Large intestine (tissue), 3 donors: ENCODE results near the gene PKHD1. TPM values are rescaled to one million over a fixed set of nuclear protein-coding genes. Genes with fewer than 3 reads are reported as not detected.
"Not testable (repeated sequence)": the region's sequence is repeated elsewhere in the genome, so short reads cannot be mapped to it uniquely, and the experiment has no call there.

Experiments
- DNase-seq, 2 donors: peaks; one replicate each; pipeline versions ENCODE4 v3.0.0 to v3.0.0-alpha.2; 2013
- H3K27ac ChIP-seq: one replicate; pipeline ENCODE4 v1.5.1; 2013; ENCODE audit warnings: low read length
- H3K27me3 ChIP-seq: 2 replicates; pipeline ENCODE4 v1.6.1; 2013; ENCODE audit warnings: low read length; ENCODE audit not compliant: control insufficient read depth, insufficient read depth
- H3K36me3 ChIP-seq: 2 replicates; pipeline ENCODE4 v1.6.1; 2013; ENCODE audit warnings: low read length; ENCODE audit not compliant: control insufficient read depth, insufficient read depth
- H3K4me1 ChIP-seq: one replicate; pipeline ENCODE4 v1.6.1; 2013; ENCODE audit warnings: low read length; ENCODE audit not compliant: control insufficient read depth, insufficient read depth
- H3K4me3 ChIP-seq: one replicate; pipeline ENCODE4 v1.5.1; 2013; ENCODE audit warnings: low read length
- H3K9me3 ChIP-seq: one replicate; pipeline ENCODE4 v1.6.1; 2013; ENCODE audit warnings: mild to moderate bottlenecking, low read depth, low read length, moderate library complexity; ENCODE audit not compliant: control insufficient read depth
- WGBS: methylation state at CpG from one replicate; pipeline ENCODE4 v1.1.5; 2013; ENCODE audit warnings: low lambda C conversion rate; ENCODE audit not compliant: insufficient coverage; 5-methylcytosine and 5-hydroxymethylcytosine counted together
- polyA plus RNA-seq: library from polyadenylated mRNA; unstranded; fragments of 120-200 nt; gene quantifications from one replicate; pipeline ENCODE4 v1.2.1, GENCODE V29; 2013

PKHD1 gene
- polyA plus RNA-seq, 1 donor = 0.36 TPM

GRCh38 chr6:51936531-51937290 lies 150.7 kb downstream of the PKHD1 start:
- no CpG with 5 or more reads among the region's 4 CpGs for WGBS
- Histone ChIP-seq H3K4me3 (no peak overlapping the region), H3K27me3 (no peaks in the 10 kb centered on the region), H3K36me3 (no peaks in the 10 kb centered on the region), H3K27ac (peak overlapping the region; percentile 76), H3K4me1 (peaks cover 19% of the 10 kb centered on the region), H3K9me3 (no peaks in the 10 kb centered on the region)
- peak; percentile 35 to 72 for DNase-seq

GRCh38 chr6:51934098-51934497 lies 153.3 kb downstream of the PKHD1 start:
- Histone ChIP-seq H3K9me3 (no peaks in the 10 kb centered on the region), H3K36me3 (no peaks in the 10 kb centered on the region), H3K27ac (no peak overlapping the region), H3K4me3 (no peak overlapping the region), H3K4me1 (peaks cover 19% of the 10 kb centered on the region), H3K27me3 (no peaks in the 10 kb centered on the region)
- WGBS = no CpG with 5 or more reads among the region's 7 CpGs
- DNase-seq = no peak

- no peak for DNase-seq
- H3K4me1 ChIP-seq = peaks cover 27% of the 10 kb centered on the region
- H3K4me3 ChIP-seq = no peak overlapping the region
- H3K27ac ChIP-seq = no peak overlapping the region
- H3K27me3 ChIP-seq = no peaks in the 10 kb centered on the region
- H3K9me3 ChIP-seq = no peaks in the 10 kb centered on the region
- H3K36me3 ChIP-seq = no peaks in the 10 kb centered on the region
Measured at GRCh38 chr6:51932956-51933355, 154.5 kb downstream of the PKHD1 start.

GRCh38 chr6:51930602-51931001 lies 156.8 kb downstream of the PKHD1 start:
- Histone ChIP-seq H3K27ac (no peak overlapping the region), H3K9me3 (no peaks in the 10 kb centered on the region), H3K27me3 (no peaks in the 10 kb centered on the region), H3K36me3 (no peaks in the 10 kb centered on the region), H3K4me1 (peaks cover 11% of the 10 kb centered on the region), H3K4me3 (no peak overlapping the region)
- no peak for DNase-seq
- 67% methylated on average over 1 of the region's 3 CpGs for WGBS

GRCh38 chr6:51929934-51930574 lies 157.4 kb downstream of the PKHD1 start:
- H3K9me3 ChIP-seq = no peaks in the 10 kb centered on the region
- no peak for DNase-seq
- no peaks in the 10 kb centered on the region for H3K36me3 ChIP-seq
- H3K4me1 ChIP-seq = peaks cover 8% of the 10 kb centered on the region
- 71% methylated on average over 1 of the region's 5 CpGs for WGBS
- H3K27me3 ChIP-seq = no peaks in the 10 kb centered on the region
- no peak overlapping the region for H3K4me3 ChIP-seq
- no peak overlapping the region for H3K27ac ChIP-seq

- DNase-seq = peak in 1 of 2 donors; percentile 38
- 100% methylated on average over 2 of the region's 3 CpGs for WGBS
- Histone ChIP-seq H3K4me1 (peaks cover 8% of the 10 kb centered on the region), H3K4me3 (no peak overlapping the region), H3K9me3 (no peaks in the 10 kb centered on the region), H3K27ac (no peak overlapping the region), H3K36me3 (no peaks in the 10 kb centered on the region), H3K27me3 (no peaks in the 10 kb centered on the region)
Measured at GRCh38 chr6:51928320-51928719, 159.1 kb downstream of the PKHD1 start.

GRCh38 chr6:51927450-51927849 lies 160.0 kb downstream of the PKHD1 start:
- WGBS = no CpG with 5 or more reads among the region's 1 CpG
- H3K36me3 ChIP-seq = no peaks in the 10 kb centered on the region
- H3K27me3 ChIP-seq = no peaks in the 10 kb centered on the region
- no peak overlapping the region for H3K27ac ChIP-seq
- peaks cover 5% of the 10 kb centered on the region for H3K9me3 ChIP-seq
- DNase-seq = no peak
- H3K4me3 ChIP-seq = no peak overlapping the region
- peaks cover 8% of the 10 kb centered on the region for H3K4me1 ChIP-seq

GRCh38 chr6:51926125-51926524 lies 161.3 kb downstream of the PKHD1 start:
- no peak for DNase-seq
- Histone ChIP-seq H3K9me3 (peaks cover 8% of the 10 kb centered on the region), H3K4me3 (no peak overlapping the region), H3K36me3 (no peaks in the 10 kb centered on the region), H3K4me1 (peaks cover 8% of the 10 kb centered on the region), H3K27ac (no peak overlapping the region), H3K27me3 (no peaks in the 10 kb centered on the region)
- WGBS = no CpG with 5 or more reads among the region's 5 CpGs

- not testable (repeated sequence) for H3K27me3 ChIP-seq, H3K4me3 ChIP-seq, H3K9me3 ChIP-seq, H3K36me3 ChIP-seq, H3K4me1 ChIP-seq, DNase-seq, H3K27ac ChIP-seq
- WGBS = no CpG with 5 or more reads among the region's 9 CpGs
Measured at GRCh38 chr6:51922479-51922878, 164.9 kb downstream of the PKHD1 start.

- H3K27ac ChIP-seq, H3K4me1 ChIP-seq, DNase-seq, H3K9me3 ChIP-seq, H3K4me3 ChIP-seq, H3K27me3 ChIP-seq, H3K36me3 ChIP-seq: not testable (repeated sequence)
- 100% methylated on average over 1 of the region's 2 CpGs for WGBS
Measured at GRCh38 chr6:51918347-51918746, 169.1 kb downstream of the PKHD1 start.

- H3K4me3 ChIP-seq = no peak overlapping the region
- no CpG with 5 or more reads among the region's 1 CpG for WGBS
- no peaks in the 10 kb centered on the region for H3K36me3 ChIP-seq
- no peak for DNase-seq
- H3K27me3 ChIP-seq = no peaks in the 10 kb centered on the region
- H3K4me1 ChIP-seq = no peaks in the 10 kb centered on the region
- no peak overlapping the region for H3K27ac ChIP-seq
- H3K9me3 ChIP-seq = no peaks in the 10 kb centered on the region
Measured at GRCh38 chr6:51915098-51915497, 172.3 kb downstream of the PKHD1 start.
